ENCODE data around the gene IL18RAP. TPM values are rescaled to one million over a fixed set of nuclear protein-coding genes. Genes with fewer than 3 reads are reported as not detected.

IL18RAP gene, protein sequence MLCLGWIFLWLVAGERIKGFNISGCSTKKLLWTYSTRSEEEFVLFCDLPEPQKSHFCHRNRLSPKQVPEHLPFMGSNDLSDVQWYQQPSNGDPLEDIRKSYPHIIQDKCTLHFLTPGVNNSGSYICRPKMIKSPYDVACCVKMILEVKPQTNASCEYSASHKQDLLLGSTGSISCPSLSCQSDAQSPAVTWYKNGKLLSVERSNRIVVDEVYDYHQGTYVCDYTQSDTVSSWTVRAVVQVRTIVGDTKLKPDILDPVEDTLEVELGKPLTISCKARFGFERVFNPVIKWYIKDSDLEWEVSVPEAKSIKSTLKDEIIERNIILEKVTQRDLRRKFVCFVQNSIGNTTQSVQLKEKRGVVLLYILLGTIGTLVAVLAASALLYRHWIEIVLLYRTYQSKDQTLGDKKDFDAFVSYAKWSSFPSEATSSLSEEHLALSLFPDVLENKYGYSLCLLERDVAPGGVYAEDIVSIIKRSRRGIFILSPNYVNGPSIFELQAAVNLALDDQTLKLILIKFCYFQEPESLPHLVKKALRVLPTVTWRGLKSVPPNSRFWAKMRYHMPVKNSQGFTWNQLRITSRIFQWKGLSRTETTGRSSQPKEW
- total RNA-seq, result 0.33 TPM

DNA sequence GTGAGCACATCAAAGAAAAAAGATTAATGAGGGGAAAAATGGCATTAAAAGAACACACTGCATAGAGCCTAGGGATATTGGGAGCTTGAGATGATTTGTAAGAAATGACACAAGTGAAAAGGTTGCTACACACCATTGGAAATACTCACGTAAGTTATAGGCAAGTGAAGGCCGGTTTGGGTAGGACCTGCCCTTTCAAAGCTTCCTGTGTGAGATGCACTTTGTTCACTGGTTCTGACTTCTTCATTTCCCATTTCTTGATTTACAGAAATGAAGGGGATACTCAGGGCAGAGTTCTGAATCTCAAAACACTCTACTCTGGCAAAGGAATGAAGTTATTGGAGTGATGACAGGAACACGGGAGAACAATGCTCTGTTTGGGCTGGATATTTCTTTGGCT, at the start of gene IL18RAP:
IL18RAP (plus strand) TSS at position 251 of the 400 bp plus-strand sequence; CDS start at position 369, 118 bp downstream.

DNA sequence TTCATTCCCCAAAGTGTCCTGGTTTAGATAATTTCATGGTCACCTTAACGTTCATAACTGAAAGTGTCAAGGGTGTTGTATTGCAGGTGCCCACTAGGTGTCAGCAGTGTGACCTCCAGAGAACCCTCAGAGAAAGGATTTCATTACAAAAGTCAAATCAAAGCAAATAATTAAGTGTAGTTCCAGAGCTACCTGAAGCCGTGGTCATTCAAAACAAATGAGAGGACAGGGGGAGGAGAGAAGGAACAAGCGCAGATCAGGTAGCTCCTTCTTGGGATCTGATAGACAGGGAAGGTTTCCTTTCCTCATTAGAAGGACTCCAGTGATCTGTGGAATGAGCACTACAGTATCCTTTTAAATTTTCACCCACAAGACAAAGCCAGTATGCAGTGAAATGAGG, 50.1 kb downstream of the IL18RAP start, which contains the start of gene SLC9A4:
SLC9A4 (plus strand) TSS at position 207 of the 400 bp plus-strand sequence. CDS start 534 bp downstream, outside the sequence.

Other genes starting within 250 kb of the IL18RAP start
- 1.4 TPM for gene IL1RL2, start 236.1 kb upstream of the IL18RAP start, total RNA-seq
- 4.3 TPM for gene IL1RL1, start 111.6 kb upstream of the IL18RAP start, total RNA-seq
- gene IL18R1, start 67.4 kb upstream of the IL18RAP start, total RNA-seq, result 1.6 TPM
- 0.55 TPM for gene SLC9A4, start 50.1 kb downstream of the IL18RAP start, total RNA-seq
- gene SLC9A2, start 196.4 kb downstream of the IL18RAP start, total RNA-seq, result 0.49 TPM